Sigmoid colon (tissue), 4 donors: ENCODE measurements around the gene SNTA1.

Experiments
- CTCF ChIP-seq, 4 experiments: fragments of 450-650 bp in 3 of 4; fragments of 200-600 bp in 1 of 4; IDR thresholded peaks; one replicate each; pipeline ENCODE4 v1.5.1; 2016 to 2019; ENCODE audit warnings: antibody characterized with exemption in 4 of 4, mild to moderate bottlenecking in 3 of 4, moderate library complexity in 2 of 4
- POLR2A ChIP-seq, 2 donors: fragments of 450-650 bp; IDR thresholded peaks; one replicate each; pipeline ENCODE4 v1.6.1; 2016; ENCODE audit warnings: antibody characterized with exemption in 2 of 2, mild to moderate bottlenecking in 2 of 2, moderate library complexity in 2 of 2
- POLR2AphosphoS5 ChIP-seq, 4 donors: sonication (generic); formaldehyde crosslinking; IDR thresholded peaks; one replicate each; pipeline ENCODE4 v1.6.1; 2017; ENCODE audit warnings: antibody characterized with exemption in 4 of 4

- TF ChIP-seq CTCF (IDR thresholded peaks at IDR 0.05) (no peak), POLR2AphosphoS5 (IDR thresholded peaks at IDR 0.05) (no peak), POLR2A (IDR thresholded peaks at IDR 0.05) (no peak)
Measured at GRCh38 chr20:33393609-33394008, 50.0 kb downstream of the SNTA1 start.
